Mesenchymal stem cell (in vitro differentiated cells and primary cell): ENCODE results near the gene EXD2.

Experiments
- DNase-seq: peaks from one replicate; pipeline ENCODE4 v3.0.0-alpha.2; 2013
- H2AFZ ChIP-seq: one replicate; pipeline ENCODE4 v1.6.1; 2013; ENCODE audit warnings: low read depth, mild to moderate bottlenecking, control low read depth, inconsistent platforms, low read length, moderate library complexity
- H2AK5ac ChIP-seq: 2 replicates; pipeline ENCODE4 v1.6.1; 2013; ENCODE audit warnings: low read length, moderate library complexity, mild to moderate bottlenecking, inconsistent platforms; ENCODE audit not compliant: severe bottlenecking
- H2BK120ac ChIP-seq: one replicate; pipeline ENCODE4 v1.6.1; 2013; ENCODE audit warnings: low read depth, mild to moderate bottlenecking, inconsistent platforms, low read length, moderate library complexity
- H2BK12ac ChIP-seq, 2 experiments: one replicate each; pipeline ENCODE4 v1.6.1; 2013; ENCODE audit warnings: inconsistent platforms in 2 of 2, low read length in 2 of 2, mild to moderate bottlenecking in 2 of 2, moderate library complexity in 2 of 2, control low read depth in 1 of 2
- H2BK15ac ChIP-seq: one replicate; pipeline ENCODE4 v1.6.1; 2013; ENCODE audit warnings: mild to moderate bottlenecking, low read depth, inconsistent platforms; ENCODE audit not compliant: poor library complexity, severe bottlenecking
- H2BK5ac ChIP-seq: 2 replicates; pipeline ENCODE4 v1.6.1; 2013; ENCODE audit warnings: low read depth, mild to moderate bottlenecking, low read length, control low read depth, inconsistent platforms; ENCODE audit not compliant: poor library complexity, severe bottlenecking
- H3K14ac ChIP-seq, 2 experiments: one replicate each; pipeline ENCODE4 v1.6.1; 2013; ENCODE audit warnings: inconsistent platforms in 2 of 2, low read length in 2 of 2, control low read depth in 1 of 2, mild to moderate bottlenecking in 1 of 2, moderate library complexity in 1 of 2
- H3K18ac ChIP-seq, 2 experiments: one replicate each; pipeline ENCODE4 v1.6.1; 2013; ENCODE audit warnings: inconsistent platforms in 2 of 2, low read length in 2 of 2, control low read depth in 1 of 2, low read depth in 1 of 2, mild to moderate bottlenecking in 1 of 2
- H3K23ac ChIP-seq, 2 experiments: one replicate each; pipeline ENCODE4 v1.6.1; 2013; ENCODE audit warnings: inconsistent platforms in 2 of 2, low read length in 2 of 2, mild to moderate bottlenecking in 2 of 2, moderate library complexity in 2 of 2, control low read depth in 1 of 2
- H3K27ac ChIP-seq: 2 replicates; pipeline ENCODE4 v1.5.1; 2013; ENCODE audit warnings: mild to moderate bottlenecking, moderate library complexity, low read length, control low read depth, inconsistent platforms; ENCODE audit not compliant: poor library complexity, severe bottlenecking
- H3K27me3 ChIP-seq, 2 experiments: 2 replicates each; pipeline versions ENCODE4 v1.6.1 to v1.7.0; 2013; ENCODE audit warnings: low read length in 2 of 2, mild to moderate bottlenecking in 2 of 2, moderate library complexity in 2 of 2, control low read depth in 1 of 2, inconsistent platforms in 1 of 2; ENCODE audit not compliant: control insufficient read depth in 1 of 2, insufficient read depth in 1 of 2
- H3K36me3 ChIP-seq, 2 experiments: 2 replicates each; pipeline versions ENCODE4 v1.6.1 to v1.7.0; 2013; ENCODE audit warnings: low read length in 2 of 2, control low read depth in 1 of 2, inconsistent platforms in 1 of 2, low read depth in 1 of 2, mild to moderate bottlenecking in 1 of 2; ENCODE audit not compliant: insufficient read depth in 2 of 2, control insufficient read depth in 1 of 2
- H3K4ac ChIP-seq, 2 experiments: one replicate each; pipeline ENCODE4 v1.6.1; 2013; ENCODE audit warnings: inconsistent platforms in 2 of 2, low read length in 2 of 2, mild to moderate bottlenecking in 2 of 2, moderate library complexity in 2 of 2, control low read depth in 1 of 2, low read depth in 1 of 2
- H3K4me1 ChIP-seq: 2 replicates; pipeline ENCODE4 v1.6.1; 2013; ENCODE audit warnings: low read depth, low read length, control low read depth; ENCODE audit not compliant: control insufficient read depth, insufficient read depth
- H3K4me2 ChIP-seq: 2 replicates; pipeline ENCODE4 v1.6.1; 2013; ENCODE audit warnings: low read length, mild to moderate bottlenecking, inconsistent platforms; ENCODE audit not compliant: poor library complexity, severe bottlenecking
- H3K4me3 ChIP-seq, 2 experiments: 2 replicates each; pipeline versions ENCODE4 v1.5.1 to v1.7.0; 2013; ENCODE audit warnings: low read length in 2 of 2, mild to moderate bottlenecking in 2 of 2, control low read depth in 1 of 2, low read depth in 1 of 2; ENCODE audit not compliant: insufficient read depth in 1 of 2
- H3K79me1 ChIP-seq: replicated peaks from 2 replicates; pipeline ENCODE4 v1.6.1; 2013; ENCODE audit warnings: mild to moderate bottlenecking, control low read depth, low read length, inconsistent platforms; ENCODE audit not compliant: poor library complexity, severe bottlenecking
- H3K9ac ChIP-seq: 2 replicates; pipeline ENCODE4 v1.7.0; 2013; ENCODE audit warnings: mild to moderate bottlenecking, low read length, moderate library complexity
- H3K9me3 ChIP-seq: 2 replicates; pipeline ENCODE4 v1.7.0; 2013; ENCODE audit warnings: mild to moderate bottlenecking, low read length; ENCODE audit not compliant: control insufficient read depth
- H4K8ac ChIP-seq: one replicate; pipeline ENCODE4 v1.6.1; 2013; ENCODE audit warnings: inconsistent platforms, mild to moderate bottlenecking, low read length, moderate library complexity
- H4K91ac ChIP-seq: one replicate; pipeline ENCODE4 v1.6.1; 2013; ENCODE audit warnings: mild to moderate bottlenecking, low read length, inconsistent platforms
- WGBS: methylation state at CpG from one replicate; pipeline ENCODE4 v1.1.7; 2013; ENCODE audit warnings: mixed read lengths; 5-methylcytosine and 5-hydroxymethylcytosine counted together

Gene EXD2

GRCh38 chr14:69237142-69237541, 45.8 kb downstream of the EXD2 start:
- Histone ChIP-seq H3K4me2 (no peak overlapping the region), H3K4me1 (no peaks in the 10 kb centered on the region), H3K9ac (no peak overlapping the region), H2AFZ (no peak overlapping the region), H2AK5ac (no peak overlapping the region), H3K4me3 (no peak overlapping the region), H3K27ac (no peak overlapping the region), H3K9me3 (no peaks in the 10 kb centered on the region), H2BK12ac (no peak overlapping the region), H3K14ac (no peak overlapping the region), H3K23ac (no peak overlapping the region), H3K18ac (no peak overlapping the region), H3K36me3 (peaks cover 37 to 46% of the 10 kb centered on the region in 2 experiments), H3K4ac (no peak overlapping the region), H3K27me3 (no peaks in the 10 kb centered on the region), H2BK15ac (no peak overlapping the region), H4K91ac (no peak overlapping the region), H2BK120ac (no peak overlapping the region), H4K8ac (no peak overlapping the region), H3K79me1 (no peaks in the 10 kb centered on the region), H2BK5ac (no peak overlapping the region)
- WGBS: 100% methylated on average over 1 of the region's 1 CpG
- DNase-seq: no peak

DNA sequence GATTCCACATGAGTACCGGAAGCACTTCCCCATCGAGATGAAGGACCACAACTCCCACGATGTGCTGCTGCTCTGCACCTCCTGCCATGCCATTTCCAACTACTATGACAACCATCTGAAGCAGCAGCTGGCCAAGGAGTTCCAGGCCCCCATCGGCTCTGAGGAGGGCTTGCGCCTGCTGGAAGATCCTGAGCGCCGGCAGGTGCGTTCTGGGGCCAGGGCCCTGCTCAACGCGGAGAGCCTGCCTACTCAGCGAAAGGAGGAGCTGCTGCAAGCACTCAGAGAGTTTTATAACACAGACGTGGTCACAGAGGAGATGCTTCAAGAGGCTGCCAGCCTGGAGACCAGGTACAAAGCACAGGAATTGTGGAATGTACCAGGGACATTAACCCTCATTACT, 46.3 kb downstream of the EXD2 start:
- WGBS: 94% methylated on average over 12 of the region's 12 CpGs
- Histone ChIP-seq H3K4me1 (no peaks in the 10 kb centered on the region), H3K4me2 (no peak overlapping the region), H2BK120ac (no peak overlapping the region), H2BK5ac (no peak overlapping the region), H3K27ac (no peak overlapping the region), H2AK5ac (no peak overlapping the region), H3K9me3 (no peaks in the 10 kb centered on the region), H2AFZ (no peak overlapping the region), H3K27me3 (no peaks in the 10 kb centered on the region), H3K79me1 (no peaks in the 10 kb centered on the region), H3K23ac (no peak overlapping the region), H4K8ac (no peak overlapping the region), H2BK12ac (no peak overlapping the region), H3K4me3 (no peak overlapping the region), H2BK15ac (no peak overlapping the region), H3K9ac (no peak overlapping the region), H4K91ac (no peak overlapping the region), H3K14ac (no peak overlapping the region), H3K4ac (no peak overlapping the region), H3K36me3 (peaks cover 37 to 42% of the 10 kb centered on the region in 2 experiments), H3K18ac (no peak overlapping the region)
- DNase-seq: no peak

- Histone ChIP-seq H2AFZ (no peak overlapping the region), H2BK12ac (no peak overlapping the region), H3K79me1 (no peaks in the 10 kb centered on the region), H2AK5ac (no peak overlapping the region), H3K4me3 (no peak overlapping the region), H4K8ac (no peak overlapping the region), H3K9ac (no peak overlapping the region), H3K36me3 (peaks cover 37 to 42% of the 10 kb centered on the region in 2 experiments), H3K4ac (no peak overlapping the region), H3K4me2 (no peak overlapping the region), H2BK15ac (no peak overlapping the region), H3K27me3 (no peaks in the 10 kb centered on the region), H3K9me3 (no peaks in the 10 kb centered on the region), H4K91ac (no peak overlapping the region), H3K14ac (no peak overlapping the region), H2BK5ac (no peak overlapping the region), H3K23ac (no peak overlapping the region), H3K18ac (no peak overlapping the region), H2BK120ac (no peak overlapping the region), H3K27ac (no peak overlapping the region), H3K4me1 (no peaks in the 10 kb centered on the region)
- DNase-seq: no peak
- WGBS: 91% methylated on average over 3 of the region's 4 CpGs
These were observed 47.6 kb downstream of the EXD2 start for GRCh38 chr14:69238883-69239282.

GRCh38 chr14:69240527-69241173, 49.4 kb downstream of the EXD2 start:
- Histone ChIP-seq H2BK120ac (no peak overlapping the region), H3K9ac (no peak overlapping the region), H3K36me3 (peaks cover 34 to 38% of the 10 kb centered on the region in 2 experiments), H3K79me1 (no peaks in the 10 kb centered on the region), H2BK5ac (no peak overlapping the region), H3K23ac (no peak overlapping the region), H3K14ac (no peak overlapping the region), H3K27ac (no peak overlapping the region), H2AFZ (no peak overlapping the region), H2AK5ac (no peak overlapping the region), H3K27me3 (no peaks in the 10 kb centered on the region), H3K4me1 (no peaks in the 10 kb centered on the region), H4K91ac (no peak overlapping the region), H2BK15ac (no peak overlapping the region), H3K4ac (no peak overlapping the region), H3K4me2 (no peak overlapping the region), H3K4me3 (no peak overlapping the region), H3K18ac (no peak overlapping the region), H3K9me3 (no peaks in the 10 kb centered on the region), H2BK12ac (no peak overlapping the region), H4K8ac (no peak overlapping the region)
- no peak for DNase-seq
- WGBS: 88% methylated on average over 13 of the region's 13 CpGs
